ENCODE data around the gene DNAL1. TPM values are rescaled to one million over a fixed set of nuclear protein-coding genes. Genes with fewer than 3 reads are reported as not detected.
"Not testable (repeated sequence)": the region's sequence is repeated elsewhere in the genome, so short reads cannot be mapped to it uniquely, and the experiment has no call there.

DNAL1 gene
- polyA plus RNA-seq, 2 of the 4 experiments (the other 2 are of a cell fraction) = 8.3 to 16.3 TPM

- FAIRE-seq (no peak), DNase-seq (ENCODE audit: low read depth in 1 of 2, low spot score in 1 of 2) (no peak), ATAC-seq (no peak)
- CTCF ChIA-PET = interaction anchor here (0.6 to 1.5 kb wide), 3 partner anchors 8 to 14 kb away, joined by 3 read pairs; no protein-coding TSS in a partner anchor
- TF ChIP-seq MAX (IDR thresholded peaks at IDR 0.05) (no peak), USF2 (IDR thresholded peaks at IDR 0.05) (no peak), NFE2L2 (conservative IDR thresholded peaks at IDR 0.05; ENCODE audit: low read length) (no peak), CTCF (IDR thresholded peaks at IDR 0.05) (no peak), FOXS1 (CRISPR knock-in tag; IDR thresholded peaks at IDR 0.05) (no peak), HOXB13 (CRISPR knock-in tag; IDR thresholded peaks at IDR 0.05; ENCODE audit: low read depth) (no peak), RAD21 (conservative IDR thresholded peaks at IDR 0.05 in 1 of 2, IDR thresholded peaks at IDR 0.05 in 1 of 2) (no peak), MYC (IDR thresholded peaks at IDR 0.05; ENCODE audit: borderline replicate concordance, low read length) (no peak), CBX2 (IDR thresholded peaks at IDR 0.05; ENCODE audit: borderline replicate concordance, low read depth) (no peak), CBX8 (IDR thresholded peaks at IDR 0.05) (no peak), RNF2 (IDR thresholded peaks at IDR 0.05; ENCODE audit: borderline replicate concordance, low read depth) (no peak), TFCP2L1 (CRISPR knock-in tag; IDR thresholded peaks at IDR 0.05) (no peak), CHD4 (IDR thresholded peaks at IDR 0.05; ENCODE audit: borderline replicate concordance) (no peak)
- POLR2A ChIA-PET = no interaction called here
- 80% methylated on average over 1 of the region's 1 CpG for WGBS (ENCODE audit: missing lambda C conversion rate)
- no peaks in the 10 kb centered on the region for H3K4me1 ChIP-seq
- no peak overlapping the region for H3K4me3 ChIP-seq
- no peaks in the 10 kb centered on the region for H3K9me3 ChIP-seq
- no peak overlapping the region for H3K4me2 ChIP-seq
- H3K27ac ChIP-seq = no peak overlapping the region
Measured at GRCh38 chr14:73655851-73656250, 11.1 kb downstream of the DNAL1 start.

- FAIRE-seq; H3K4me3 ChIP-seq; H3K9me3 ChIP-seq; ATAC-seq; DNase-seq (ENCODE audit: low read depth in 1 of 2, low spot score in 1 of 2); H3K27ac ChIP-seq; POLR2A ChIA-PET; CTCF ChIA-PET; H3K4me2 ChIP-seq: not testable (repeated sequence)
- H3K4me1 ChIP-seq = peaks cover 23% of the 10 kb centered on the region
- 95% methylated on average over 11 of the region's 11 CpGs for WGBS (ENCODE audit: missing lambda C conversion rate)
Measured at GRCh38 chr14:73659202-73659601, 14.4 kb downstream of the DNAL1 start.

- TF ChIP-seq HES2 (IDR thresholded peaks at IDR 0.05) (no peak), MYC (IDR thresholded peaks at IDR 0.05; ENCODE audit: borderline replicate concordance, low read length) (no peak), BCL3 (IDR thresholded peaks at IDR 0.05) (no peak), CHD2 (IDR thresholded peaks at IDR 0.05; ENCODE audit: low read length, partially characterized antibody) (no peak), ESRRA (IDR thresholded peaks at IDR 0.05; ENCODE audit: borderline replicate concordance, low read length) (no peak)
- POLR2A ChIA-PET = no interaction called here
- 70% methylated on average over 2 of the region's 2 CpGs for WGBS (ENCODE audit: missing lambda C conversion rate)
- DNase-seq (ENCODE audit: low read depth in 1 of 2, low spot score in 1 of 2) (no peak), ATAC-seq (no peak), FAIRE-seq (no peak)
- Histone ChIP-seq H3K4me2 (no peak overlapping the region), H3K9me3 (no peaks in the 10 kb centered on the region), H3K4me3 (no peak overlapping the region), H3K27ac (no peak overlapping the region), H3K4me1 (peaks cover 35% of the 10 kb centered on the region)
- CTCF ChIA-PET = interaction anchor here (0.7 to 4.1 kb wide), 3 partner anchors 20 to 422 kb away, joined by 4 to 23 read pairs (median 4); no protein-coding TSS in a partner anchor
Measured at GRCh38 chr14:73660511-73660910, 15.7 kb downstream of the DNAL1 start.

All from A549 (cell line).